Gastroesophageal sphincter (tissue), 4 donors: ENCODE measurements around the gene TMEM9B. TPM values are rescaled to one million over a fixed set of nuclear protein-coding genes. Genes with fewer than 3 reads are reported as not detected.

Experiments used
- ATAC-seq: fragments of 150-250 bp; one replicate; pipeline ENCODE4 v1.9.1; 2016; ENCODE audit warnings: mild to moderate bottlenecking, moderate library complexity
- H3K27ac ChIP-seq, 4 donors: fragments of 200-600 bp; sonication (generic) in 3 of 4; 1 replicate in 3 of 4; 2 replicates in 1 of 4; pipeline ENCODE4 v1.5.1; 2016 to 2019
- H3K27me3 ChIP-seq: fragments of 200-600 bp; sonication (generic); one replicate; pipeline ENCODE4 v1.5.1; 2019
- H3K36me3 ChIP-seq, 2 donors: fragments of 200-600 bp; sonication (generic); one replicate each; pipeline ENCODE4 v1.5.1; 2019; ENCODE audit warnings: control low read depth in 1 of 2
- H3K4me1 ChIP-seq, 3 donors: fragments of 200-600 bp; sonication (generic); 1 replicate in 2 of 3; 2 replicates in 1 of 3; pipeline ENCODE4 v1.5.1; 2016 to 2019; ENCODE audit warnings: control low read depth in 2 of 3
- H3K4me3 ChIP-seq, 2 donors: fragments of 200-600 bp; sonication (generic); one replicate each; pipeline ENCODE4 v1.5.1; 2019; ENCODE audit warnings: mild to moderate bottlenecking in 1 of 2, moderate library complexity in 1 of 2
- H3K9me3 ChIP-seq, 3 donors: fragments of 200-600 bp; sonication (generic); one replicate each; pipeline ENCODE4 v1.5.1; 2017 to 2019; ENCODE audit warnings: control low read depth in 2 of 3
- CTCF ChIP-seq, 4 experiments: fragments of 200-600 bp in 2 of 4; fragments of 450-650 bp in 2 of 4; sonication (generic) in 1 of 4; IDR thresholded peaks; one replicate each; pipeline ENCODE4 v1.5.1; 2017 to 2019; ENCODE audit warnings: antibody characterized with exemption in 4 of 4, mild to moderate bottlenecking in 2 of 4, moderate library complexity in 2 of 4
- EP300 ChIP-seq: sonication (generic); formaldehyde crosslinking; IDR thresholded peaks from one replicate; pipeline ENCODE4 v1.6.1; 2017; ENCODE audit warnings: antibody characterized with exemption, mild to moderate bottlenecking
- POLR2A ChIP-seq, 2 donors: fragments of 450-650 bp; IDR thresholded peaks; one replicate each; pipeline ENCODE4 v1.6.1; 2017; ENCODE audit warnings: antibody characterized with exemption in 2 of 2, mild to moderate bottlenecking in 2 of 2, moderate library complexity in 1 of 2
- POLR2AphosphoS5 ChIP-seq: sonication (generic); formaldehyde crosslinking; IDR thresholded peaks from one replicate; pipeline ENCODE4 v1.6.1; 2017; ENCODE audit warnings: antibody characterized with exemption
- WGBS, 2 donors: methylation state at CpG; one replicate each; pipeline ENCODE4 v1.1.5; 2018; ENCODE audit warnings: low coverage in 1 of 2; 5-methylcytosine and 5-hydroxymethylcytosine counted together
- total RNA-seq, 4 donors: library from RNA; depleted of rRNA; stranded (reverse); fragments of >200 nt; gene quantifications; one replicate each; pipeline ENCODE4 v1.1.0, GENCODE V29; 2016

Gene TMEM9B
- total RNA-seq, 4 donors from 2014 or later, result 14.6 to 40.0 (median 21.5) TPM

DNA sequence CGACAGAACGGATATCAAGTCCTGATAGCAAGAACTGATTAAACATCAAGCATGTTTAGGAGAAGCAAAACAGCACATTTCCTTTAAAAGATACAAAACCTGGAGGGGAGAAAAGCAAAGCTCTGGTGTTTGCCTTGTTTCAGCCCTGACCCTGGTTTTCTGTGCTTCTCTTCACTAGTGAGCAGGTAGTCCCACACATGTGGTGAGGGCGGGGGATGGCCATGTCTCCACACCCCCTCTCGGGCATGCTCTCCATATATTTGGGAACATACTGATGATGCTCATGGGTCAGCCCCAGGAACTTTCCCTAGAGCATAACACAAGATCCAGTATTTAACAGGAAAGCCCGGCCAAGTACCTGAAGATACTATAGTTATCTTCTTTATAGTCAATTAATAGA, 41.6 kb downstream of the TMEM9B start:
- Histone ChIP-seq H3K36me3 (peaks cover 0 to 79% of the 10 kb centered on the region in 2 donors), H3K4me3 (no peak overlapping the region), H3K27me3 (no peaks in the 10 kb centered on the region), H3K27ac (no peak overlapping the region), H3K9me3 (no peaks in the 10 kb centered on the region), H3K4me1 (peaks cover 0 to 8% (median 0%) of the 10 kb centered on the region in 3 donors)
- TF ChIP-seq EP300, result no peak
- TF ChIP-seq CTCF (IDR thresholded peaks at IDR 0.05), result no peak
- no peak for TF ChIP-seq POLR2A (IDR thresholded peaks at IDR 0.05)
- TF ChIP-seq POLR2AphosphoS5, result no peak
- 83% methylated on average over 1 to 5 of the region's 5 CpGs for WGBS, 2 donors
- ATAC-seq, result no peak

DNA sequence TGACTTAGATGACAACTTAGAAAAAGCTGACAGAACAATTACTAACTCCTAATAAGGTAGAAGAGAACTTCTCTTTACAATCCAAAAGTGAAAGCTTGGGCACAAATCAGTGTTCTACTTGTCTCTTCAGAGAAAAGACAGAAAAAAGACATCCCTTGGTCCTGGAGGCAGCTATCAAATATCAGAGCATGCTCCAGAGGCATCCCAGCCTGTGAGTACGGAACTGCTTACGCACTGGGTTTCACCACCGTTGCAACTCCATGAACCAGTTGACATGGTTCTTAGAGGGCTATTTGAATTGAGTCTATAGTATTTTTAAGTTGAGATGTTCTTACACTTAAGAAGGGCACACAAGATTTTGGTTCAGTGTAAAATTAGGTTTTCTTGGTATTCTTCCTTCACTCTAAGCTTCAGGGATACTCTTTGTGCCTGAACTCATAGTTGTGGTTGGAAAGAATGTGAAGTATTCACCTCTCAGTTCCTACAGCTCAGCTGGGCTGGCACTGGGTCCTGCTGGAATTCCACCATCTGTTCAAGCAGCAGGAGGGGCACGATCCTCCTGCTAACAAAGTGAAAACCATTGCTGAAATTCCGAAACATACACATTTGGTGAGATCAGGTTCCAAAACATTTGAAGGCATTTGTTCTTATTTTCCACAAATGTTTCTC, 47.0 kb downstream of the TMEM9B start:
- Histone ChIP-seq H3K4me1 (peaks cover 0 to 54% (median 23%) of the 10 kb centered on the region in 3 donors), H3K9me3 (no peaks in the 10 kb centered on the region), H3K36me3 (peaks cover 0 to 62% of the 10 kb centered on the region in 2 donors), H3K27me3 (no peaks in the 10 kb centered on the region), H3K27ac (peak overlapping the region; percentile 79 to 86 (median 79)), H3K4me3 (peak overlapping the region in 1 of 2 donors; percentile 23)
- TF ChIP-seq POLR2A (IDR thresholded peaks at IDR 0.05) (no peak), POLR2AphosphoS5 (peak; percentile 44)
- ATAC-seq, result peak; percentile 44
- 16 to 58% methylated on average over 5 of the region's 5 CpGs for WGBS, 2 donors

- peak overlapping the region in 3 of 4 donors; percentile 69 to 79 (median 78) for H3K27ac ChIP-seq
- WGBS, 2 donors, result 27% methylated on average over 4 of the region's 4 CpGs; no CpG with 5 or more reads in 1 of the 2 donors
- no peak overlapping the region for H3K4me3 ChIP-seq
- no peaks in the 10 kb centered on the region for H3K9me3 ChIP-seq
- TF ChIP-seq CTCF (IDR thresholded peaks at IDR 0.05), result no peak
- no peak for TF ChIP-seq POLR2A (IDR thresholded peaks at IDR 0.05)
- no peak for TF ChIP-seq POLR2AphosphoS5
- no peak for TF ChIP-seq EP300
- H3K4me1 ChIP-seq, result peaks cover 0 to 67% (median 26%) of the 10 kb centered on the region in 3 donors
- H3K36me3 ChIP-seq, result peaks cover 0 to 36% of the 10 kb centered on the region in 2 donors
- H3K27me3 ChIP-seq, result no peaks in the 10 kb centered on the region
- ATAC-seq, result no peak
These were observed 49.6 kb downstream of the TMEM9B start for GRCh38 chr11:8914661-8915018.

GRCh38 chr11:8913961-8914660, 50.1 kb downstream of the TMEM9B start:
- Histone ChIP-seq H3K27me3 (no peaks in the 10 kb centered on the region), H3K4me3 (peak overlapping the region in 1 of 2 donors; percentile 27), H3K4me1 (peaks cover 0 to 68% (median 26%) of the 10 kb centered on the region in 3 donors), H3K36me3 (peaks cover 0 to 30% of the 10 kb centered on the region in 2 donors), H3K9me3 (no peaks in the 10 kb centered on the region), H3K27ac (peak overlapping the region; percentile 6 to 79 (median 74))
- TF ChIP-seq CTCF (IDR thresholded peaks at IDR 0.05) (peak; percentile 49 to 78 (median 52)), POLR2A (IDR thresholded peaks at IDR 0.05) (no peak)
- no peak for ATAC-seq
- WGBS, 2 donors, result 6 to 9% methylated on average over 4 to 8 of the region's 9 CpGs

DNA sequence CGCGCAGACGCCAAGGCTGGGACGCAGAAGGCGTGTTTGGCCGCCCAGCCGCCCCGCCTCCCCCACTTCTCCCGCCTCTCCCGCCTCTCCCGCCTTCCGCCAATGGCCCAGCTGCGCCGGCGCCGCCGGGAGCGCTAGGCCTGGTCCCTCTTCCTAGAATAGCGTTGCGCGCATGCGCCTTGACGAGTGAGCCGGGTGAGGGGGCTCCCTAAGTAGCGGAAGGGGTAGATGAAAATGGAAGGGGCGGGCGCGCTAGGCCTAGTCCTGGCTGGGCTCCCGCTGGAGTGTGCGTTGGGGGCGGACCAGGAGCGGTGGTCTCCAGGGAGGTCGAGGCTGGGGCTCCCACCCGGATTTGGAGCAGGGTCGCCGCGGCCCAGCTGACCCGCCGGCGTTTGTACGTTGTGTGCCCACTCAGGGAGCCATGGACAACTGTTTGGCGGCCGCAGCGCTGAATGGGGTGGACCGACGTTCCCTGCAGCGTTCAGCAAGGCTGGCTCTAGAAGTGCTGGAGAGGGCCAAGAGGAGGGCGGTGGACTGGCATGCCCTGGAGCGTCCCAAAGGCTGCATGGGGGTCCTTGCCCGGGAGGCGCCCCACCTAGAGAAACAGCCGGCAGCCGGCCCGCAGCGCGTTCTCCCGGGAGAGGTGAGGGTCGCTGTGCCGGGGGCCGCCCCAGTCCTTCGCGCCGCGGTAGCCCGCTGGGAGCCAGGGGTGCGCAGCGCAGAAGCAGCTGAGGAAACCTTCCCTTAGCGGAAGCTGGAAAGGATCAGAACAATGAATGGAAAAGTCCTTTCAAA, 53.0 kb downstream of the TMEM9B start, which contains the start of gene AKIP1:
Gene AKIP1 (plus strand): TSS at position 161 of the 795 bp plus-strand sequence. CDS start 261 bp downstream, at position 422.
- TF ChIP-seq EP300 (no peak), POLR2AphosphoS5 (peak; percentile 68), CTCF (IDR thresholded peaks at IDR 0.05) (no peak), POLR2A (IDR thresholded peaks at IDR 0.05) (peak; percentile 43 to 54)
- H3K27me3 ChIP-seq, result no peaks in the 10 kb centered on the region
- peak within 1 kb of the TSS; percentile 91 to 99 (median 96) for H3K27ac ChIP-seq
- no peaks in the 10 kb centered on the region for H3K9me3 ChIP-seq
- peaks cover 0 to 4% of the 10 kb centered on the region in 2 donors for H3K36me3 ChIP-seq
- H3K4me1 ChIP-seq, result peaks cover 0 to 46% (median 18%) of the 10 kb centered on the region in 3 donors
- H3K4me3 ChIP-seq, result peak within 1 kb of the TSS; percentile 93 to 95
- no CpG with 5 or more reads among the region's 68 CpGs for WGBS, 2 donors
- peak; percentile 94 for ATAC-seq
